Activated CD4-positive, alpha-beta T cell treated with anti-CD3 and anti-CD28 coated beads for 1 hour (primary cell): ENCODE data around the gene CDH13.

Experiments used
- DNase-seq: peaks from one replicate; pipeline ENCODE4 v3.0.0-alpha.2; 2020

Gene CDH13

DNA sequence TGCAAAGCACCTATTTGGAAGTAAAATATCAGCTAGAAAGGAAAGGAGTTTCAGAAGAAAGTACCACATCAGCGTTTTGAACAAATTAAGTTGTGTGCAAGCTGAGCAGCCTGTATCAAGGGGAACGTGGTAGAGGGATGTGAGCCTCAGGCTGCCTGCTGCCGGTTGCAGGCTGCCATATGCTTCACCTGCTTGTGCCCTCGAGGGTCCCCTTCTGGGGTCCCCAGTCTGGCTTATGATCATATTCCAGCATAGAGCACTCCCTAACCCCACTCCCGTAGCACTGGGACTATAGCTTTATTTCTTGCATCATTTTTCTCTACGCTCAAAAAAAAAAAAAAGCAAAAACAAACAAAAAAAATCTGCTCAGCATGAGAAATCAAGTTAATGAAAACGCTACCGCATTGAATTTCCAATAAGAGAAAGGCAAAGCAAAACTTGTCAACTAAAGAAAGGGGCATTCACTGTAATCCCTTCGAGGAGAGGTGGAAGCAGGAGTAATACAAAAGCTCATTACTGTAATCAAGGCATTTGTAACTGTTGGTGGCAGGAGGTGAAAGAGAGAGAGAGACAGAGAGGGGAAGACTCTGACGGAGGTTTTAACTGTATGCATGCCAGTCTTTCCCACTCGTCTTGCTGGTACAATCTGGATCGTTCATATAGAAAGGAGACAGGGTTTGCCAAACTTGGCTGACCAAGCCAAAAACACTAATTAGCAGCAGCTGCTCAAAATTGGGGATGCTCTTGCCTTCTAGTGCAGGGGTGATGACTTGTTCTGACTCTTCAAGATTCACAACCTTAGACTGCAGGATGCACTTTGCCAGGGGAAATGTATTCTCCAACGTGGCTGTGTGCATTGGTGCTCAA lies 922.8 kb downstream of the CDH13 start:
- no peak for DNase-seq

- no peak for DNase-seq
Observed at GRCh38 chr16:83550183-83550569, 923.4 kb downstream of the CDH13 start.

- no peak for DNase-seq
Observed at GRCh38 chr16:83552228-83552627, 925.5 kb downstream of the CDH13 start.

- no peak for DNase-seq
Observed at GRCh38 chr16:83552930-83553329, 926.2 kb downstream of the CDH13 start.

GRCh38 chr16:83554096-83554495 lies 927.3 kb downstream of the CDH13 start:
- DNase-seq, result no peak

- DNase-seq, result no peak
Observed at GRCh38 chr16:83554540-83554939, 927.8 kb downstream of the CDH13 start.

- DNase-seq, result no peak
Observed at GRCh38 chr16:83561876-83562275, 935.1 kb downstream of the CDH13 start.

DNA sequence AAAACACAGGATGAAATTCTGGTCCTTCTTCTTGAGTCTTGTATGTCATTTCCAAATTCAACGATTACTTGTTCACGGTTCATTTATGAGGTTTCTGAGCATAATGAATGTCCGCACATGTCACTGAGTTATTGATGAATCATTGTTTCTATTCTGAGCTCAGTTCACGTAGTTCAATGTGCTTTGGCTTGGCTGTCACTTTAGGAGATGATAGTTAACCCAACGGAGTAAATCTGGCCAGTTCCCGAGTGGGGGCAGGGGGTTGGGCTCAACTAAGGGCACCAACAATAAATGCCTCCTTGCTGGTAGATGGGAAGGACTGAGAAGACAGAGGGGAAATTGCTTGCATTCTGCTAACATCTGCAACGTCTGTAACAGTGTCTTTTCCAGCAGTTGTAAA lies 941.6 kb downstream of the CDH13 start:
- DNase-seq, result no peak

GRCh38 chr16:83574388-83574787 lies 947.6 kb downstream of the CDH13 start:
- DNase-seq, result no peak

- DNase-seq, result no peak
Observed at GRCh38 chr16:83577078-83577745, 950.4 kb downstream of the CDH13 start.

DNA sequence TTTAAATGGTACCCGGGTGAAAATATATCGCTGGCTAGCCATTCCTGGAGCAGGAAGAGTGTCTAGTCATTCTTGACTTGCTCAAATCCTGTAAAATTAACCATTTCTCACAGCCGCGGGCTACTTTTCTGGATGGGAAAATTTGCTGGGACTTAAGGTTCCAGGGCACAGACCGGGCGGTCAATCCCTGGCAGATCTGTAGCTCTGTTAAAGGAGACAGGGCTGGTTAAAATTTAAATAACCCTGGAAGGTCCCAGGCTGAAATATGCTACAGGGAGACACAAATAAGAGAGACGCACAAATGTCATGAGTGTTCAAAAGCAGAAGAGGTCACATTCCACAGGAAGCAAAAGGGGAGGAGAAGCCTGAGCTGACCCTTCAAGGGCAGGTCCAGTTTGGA lies 951.4 kb downstream of the CDH13 start:
- no peak for DNase-seq

- DNase-seq, result no peak
Observed at GRCh38 chr16:83579027-83579426, 952.3 kb downstream of the CDH13 start.

DNA sequence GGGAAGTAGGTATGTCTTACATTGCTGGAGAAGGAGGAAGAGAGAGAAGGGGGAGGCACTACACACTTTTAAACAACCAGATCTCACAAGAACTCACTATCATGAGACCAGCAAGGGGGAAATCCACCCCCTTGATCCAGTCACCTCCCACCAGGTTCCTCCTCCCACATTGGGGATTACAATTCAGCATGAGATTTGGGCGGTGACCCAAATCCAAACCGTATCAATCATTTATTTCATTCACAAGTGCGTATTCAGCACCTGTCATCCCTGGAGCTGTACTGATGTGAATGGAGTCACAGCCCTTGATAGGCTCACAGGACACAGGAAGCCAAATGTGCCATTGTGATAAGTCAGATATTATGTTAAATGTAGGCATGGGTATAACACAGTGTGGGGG lies 952.7 kb downstream of the CDH13 start:
- no peak for DNase-seq

GRCh38 chr16:83581082-83581481 lies 954.3 kb downstream of the CDH13 start:
- DNase-seq, result no peak

DNA sequence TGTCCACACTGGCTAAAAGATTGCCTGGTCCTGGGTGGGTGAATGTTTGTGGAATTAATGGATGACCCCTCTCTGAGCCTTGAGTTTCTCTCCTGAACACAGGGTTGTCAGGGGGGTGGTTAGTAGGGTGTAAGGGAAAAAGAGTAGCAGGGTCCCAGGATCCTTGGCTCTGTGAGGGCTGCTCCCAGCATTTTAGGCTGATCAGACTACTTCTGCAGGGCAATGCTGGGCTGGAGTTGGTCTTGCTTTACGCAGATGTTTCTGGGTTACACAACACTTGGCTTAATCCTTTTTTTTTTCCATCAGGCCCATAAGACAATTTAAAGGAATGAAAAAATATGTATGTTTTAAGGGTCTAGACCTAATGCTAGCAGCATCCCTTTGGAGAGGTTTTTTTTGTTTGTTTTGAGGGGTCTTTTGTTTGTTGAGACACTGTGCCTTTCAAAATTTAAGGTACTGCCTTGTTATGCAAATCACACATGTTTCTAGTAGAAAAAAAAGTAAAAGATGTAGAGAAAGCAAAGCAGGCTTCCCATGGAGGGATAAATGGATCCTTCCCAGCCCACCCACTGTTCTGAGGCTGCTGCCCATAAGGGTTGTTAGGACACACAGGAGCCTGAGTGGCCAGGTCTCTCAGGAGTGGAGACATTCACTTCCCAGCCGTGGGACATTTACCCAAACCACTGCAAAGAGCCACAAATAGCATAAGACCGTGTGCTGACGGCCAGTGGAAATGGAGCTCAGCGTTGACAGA lies 955.4 kb downstream of the CDH13 start:
- DNase-seq, result no peak

GRCh38 chr16:83586036-83586435 lies 959.3 kb downstream of the CDH13 start:
- no peak for DNase-seq

DNA sequence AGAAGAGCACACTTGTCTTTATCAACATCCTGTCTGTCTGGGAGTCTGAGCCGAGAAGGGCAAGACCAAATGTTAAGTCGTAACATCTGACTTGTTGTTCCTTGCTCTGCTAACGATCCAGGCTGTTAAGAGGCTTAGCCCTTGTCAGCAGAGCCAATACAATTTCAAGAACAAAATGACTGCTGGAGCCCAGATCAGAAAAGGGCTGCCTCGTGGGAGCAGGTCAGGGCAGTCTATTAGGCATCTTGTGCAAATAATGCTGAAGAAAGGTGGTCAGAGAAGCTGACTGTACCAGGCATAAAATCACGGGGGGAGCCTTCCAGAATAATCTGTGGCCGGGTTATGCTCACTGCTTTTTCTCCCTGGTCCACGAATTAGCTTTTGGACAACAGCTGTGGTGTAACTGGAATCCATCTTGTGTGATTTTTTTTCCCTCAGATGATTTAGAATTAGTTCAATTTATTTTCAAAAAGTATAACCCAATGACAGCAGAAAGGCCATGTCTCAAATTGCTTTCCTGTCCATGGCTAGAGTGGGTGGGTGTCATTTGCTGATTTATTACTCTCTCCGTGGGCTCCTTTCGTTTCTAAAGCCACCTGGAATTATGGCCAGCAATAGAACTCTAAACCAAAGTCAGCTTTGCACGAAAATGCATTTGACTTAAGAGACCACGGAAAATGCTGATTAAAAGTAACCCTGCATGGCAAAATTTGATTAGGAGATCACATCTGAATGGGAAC lies 959.9 kb downstream of the CDH13 start:
- DNase-seq, result no peak

DNA sequence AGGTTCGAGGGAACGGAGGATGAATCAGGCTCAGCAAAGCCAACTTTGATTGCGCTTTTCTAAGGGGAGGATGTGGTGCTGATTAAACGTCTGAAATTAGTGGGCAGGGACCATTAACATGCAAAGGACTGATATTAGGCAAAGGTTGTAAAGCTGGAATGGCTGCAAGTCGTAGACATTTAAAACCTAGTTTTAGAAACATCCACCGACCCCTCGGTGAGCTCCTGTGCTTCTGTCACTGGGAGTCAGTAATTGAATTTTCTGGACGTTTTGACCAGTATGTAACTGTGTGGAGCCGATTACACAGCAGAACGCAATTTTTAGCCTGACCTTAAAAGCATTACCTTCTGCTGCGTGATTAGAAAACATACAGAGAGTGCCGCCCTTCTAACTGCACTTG lies 960.4 kb downstream of the CDH13 start:
- DNase-seq, result no peak

GRCh38 chr16:83588070-83588469 lies 961.3 kb downstream of the CDH13 start:
- no peak for DNase-seq

DNA sequence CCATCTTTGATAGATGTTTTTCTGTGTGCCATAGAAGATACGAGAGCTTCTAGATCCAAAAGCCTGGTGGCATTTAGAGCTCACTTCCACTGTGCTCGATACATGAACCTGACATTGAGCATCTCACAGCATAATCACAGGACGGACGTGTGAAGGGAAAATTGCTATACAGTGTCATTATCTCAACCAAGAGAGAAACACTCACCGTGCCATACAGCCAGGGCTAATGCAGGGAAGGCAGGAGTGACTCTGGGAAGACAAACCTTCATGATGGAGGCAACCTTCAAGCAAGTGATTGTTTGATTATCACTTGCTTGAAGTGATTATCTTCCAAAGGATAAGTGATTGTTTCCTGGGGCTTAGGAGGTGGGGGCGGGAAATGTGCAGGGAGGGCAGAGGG lies 962.8 kb downstream of the CDH13 start:
- no peak for DNase-seq

DNA sequence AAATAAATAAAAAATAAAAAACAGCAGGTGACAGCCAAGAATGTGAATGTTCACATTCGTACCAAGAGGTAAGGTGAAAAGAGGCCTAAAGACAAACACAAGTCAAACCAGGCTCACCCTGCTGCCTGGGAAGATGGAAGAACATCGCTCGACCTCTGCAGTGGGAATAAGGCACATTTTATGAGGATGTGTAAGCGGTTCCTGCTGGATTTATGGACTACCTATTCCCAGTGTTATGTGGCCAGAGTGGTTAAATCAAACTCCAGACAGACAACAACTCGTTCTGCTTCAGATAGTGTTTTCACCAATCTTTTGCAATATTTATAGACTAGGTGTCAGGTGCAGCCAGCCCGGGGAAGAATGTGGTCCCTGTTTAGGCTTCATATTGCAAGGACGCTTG lies 966.0 kb downstream of the CDH13 start:
- no peak for DNase-seq

- DNase-seq, result no peak
Observed at GRCh38 chr16:83599789-83600462, 973.2 kb downstream of the CDH13 start.
